Mammary epithelial cell (primary cell): ENCODE results near the gene PFAS.

ENCODE experiments used
- CTCF ChIP-seq, 2 donors: IDR thresholded peaks in 1 of 2; conservative IDR thresholded peaks in 1 of 2; 2 replicates each; pipeline ENCODE4 v1.5.1; 2011 to 2012; ENCODE audit warnings: inconsistent platforms in 2 of 2, low read length in 2 of 2, mild to moderate bottlenecking in 2 of 2, control low read depth in 1 of 2, low read depth in 1 of 2; ENCODE audit not compliant: insufficient read depth in 1 of 2; ENCODE audit errors: extremely low read depth in 1 of 2
- EZH2 ChIP-seq: IDR thresholded peaks from 2 replicates; pipeline ENCODE4 v1.6.1; 2012; ENCODE audit warnings: low read length, inconsistent platforms, borderline replicate concordance

GRCh38 chr17:8275421-8276290, 26.6 kb downstream of the PFAS start:
- TF ChIP-seq CTCF (conservative IDR thresholded peaks at IDR 0.05 in 1 of 2, IDR thresholded peaks at IDR 0.05 in 1 of 2; ENCODE audit: extremely low read depth in 1 of 2, insufficient read depth in 1 of 2, low read depth in 1 of 2, low read length in 2 of 2): no peak
- no peak for TF ChIP-seq EZH2
